B cell (primary cell): ENCODE results near the gene SEMA3A. TPM values are rescaled to one million over a fixed set of nuclear protein-coding genes. Genes with fewer than 3 reads are reported as not detected.

ENCODE experiments used
- ATAC-seq: fragments of 200-7000 bp; cut with Tn5 transposase; one replicate; pipeline ENCODE4 v1.10.0; 2021; ENCODE audit warnings: low read depth, mild to moderate bottlenecking, moderate number of reproducible peaks, moderate library complexity
- CTCF ChIA-PET: fragments of 350-600 bp; sonication (Branson Sonifier 250); formaldehyde crosslinking; loops from one replicate; lab custom pipeline; 2021; ENCODE audit warnings: antibody characterized with exemption, inconsistent platforms; lab: Charles Lee
- POLR2A ChIA-PET: fragments of 350-600 bp; sonication (Branson Sonifier 250); formaldehyde crosslinking; loops from one replicate; lab custom pipeline; 2021; ENCODE audit warnings: antibody characterized with exemption; lab: Charles Lee
- DNase-seq: peaks from one replicate; pipeline ENCODE4 v3.0.0; 2013
- H2AFZ ChIP-seq: 2 replicates; pipeline ENCODE4 v1.6.1; 2012; ENCODE audit warnings: mild to moderate bottlenecking, low read depth, low read length; ENCODE audit not compliant: insufficient read depth, poor library complexity, severe bottlenecking
- H3K27ac ChIP-seq, 2 donors: 1 replicate in 1 of 2; 2 replicates in 1 of 2; pipeline ENCODE4 v1.5.1; 2012 to 2013; ENCODE audit warnings: low read length in 2 of 2, mild to moderate bottlenecking in 2 of 2, moderate library complexity in 1 of 2
- H3K27me3 ChIP-seq, 4 experiments: fragments of 200-600 bp in 1 of 4; sonication (generic) in 1 of 4; replicated peaks in 1 of 4; 1 replicate in 2 of 4; 2 replicates in 2 of 4; pipeline versions ENCODE4 v1.6.1 to v1.7.0; 2013 to 2016; ENCODE audit warnings: low read length in 3 of 4, mild to moderate bottlenecking in 2 of 4, mixed read lengths in 1 of 4, moderate library complexity in 1 of 4; ENCODE audit not compliant: insufficient read depth in 4 of 4, control insufficient read depth in 3 of 4; ENCODE audit errors: control extremely low read depth in 1 of 4
- H3K36me3 ChIP-seq, 2 experiments: replicated peaks in 1 of 2; 1 replicate in 1 of 2; 2 replicates in 1 of 2; pipeline versions ENCODE4 v1.6.1 to v1.7.1; 2013; ENCODE audit warnings: low read length in 1 of 2; ENCODE audit not compliant: insufficient read depth in 2 of 2, control insufficient read depth in 1 of 2; ENCODE audit errors: control extremely low read depth in 1 of 2, extremely low read depth in 1 of 2
- H3K4me1 ChIP-seq, 2 donors: fragments of 200-600 bp in 1 of 2; sonication (generic) in 1 of 2; 1 replicate in 1 of 2; 2 replicates in 1 of 2; pipeline versions ENCODE4 v1.5.1 to v1.6.1; 2013 to 2017; ENCODE audit warnings: low read length in 2 of 2; ENCODE audit not compliant: control insufficient read depth in 2 of 2, insufficient read depth in 2 of 2
- H3K4me2 ChIP-seq: replicated peaks from 2 replicates; pipeline ENCODE3; 2012; ENCODE audit warnings: mild to moderate bottlenecking, low read depth, low read length; ENCODE audit not compliant: poor library complexity, severe bottlenecking
- H3K4me3 ChIP-seq, 5 experiments: fragments of 200-600 bp in 1 of 5; sonication (generic) in 1 of 5; 1 replicate in 3 of 5; 2 replicates in 2 of 5; pipeline versions ENCODE4 v1.5.1 to v1.7.0; 2011 to 2016; ENCODE audit warnings: low read length in 4 of 5, mild to moderate bottlenecking in 4 of 5, low read depth in 2 of 5, control low read depth in 1 of 5, moderate library complexity in 1 of 5; ENCODE audit not compliant: insufficient read depth in 1 of 5; ENCODE audit errors: control extremely low read depth in 1 of 5, extremely low read depth in 1 of 5
- H3K79me2 ChIP-seq: fragments of 200-600 bp; sonication (generic); one replicate; pipeline ENCODE4 v1.6.0; 2016; ENCODE audit warnings: low read length; ENCODE audit not compliant: control insufficient read depth, insufficient read depth
- H3K9ac ChIP-seq: fragments of 200-600 bp; sonication (generic); 2 replicates; pipeline ENCODE4 v1.6.1; 2017; ENCODE audit warnings: mild to moderate bottlenecking, low read length, moderate library complexity
- H3K9me3 ChIP-seq, 3 donors: one replicate each; pipeline versions ENCODE4 v1.6.1 to v1.7.1; 2013; ENCODE audit warnings: low read length in 2 of 3; ENCODE audit not compliant: control insufficient read depth in 2 of 3, insufficient read depth in 1 of 3; ENCODE audit errors: control extremely low read depth in 1 of 3
- H4K20me1 ChIP-seq: 2 replicates; pipeline ENCODE4 v1.6.0; 2012; ENCODE audit warnings: mild to moderate bottlenecking, low read length; ENCODE audit not compliant: insufficient read depth, control insufficient read depth, poor library complexity, severe bottlenecking
- H3K27ac Mint-ChIP-seq: one replicate; pipeline ENCODE4 v1.8.0; 2021; ENCODE audit warnings: mixed read lengths
- H3K27me3 Mint-ChIP-seq: one replicate; pipeline ENCODE4 v1.8.0; 2021; ENCODE audit warnings: mixed read lengths
- H3K4me1 Mint-ChIP-seq: one replicate; pipeline ENCODE4 v1.8.0; 2021; ENCODE audit warnings: mixed read lengths
- H3K4me3 Mint-ChIP-seq: one replicate; pipeline ENCODE4 v1.8.0; 2021; ENCODE audit warnings: mixed read lengths
- H3K9me3 Mint-ChIP-seq: one replicate; pipeline ENCODE4 v1.8.0; 2022; ENCODE audit warnings: mixed read lengths; ENCODE audit not compliant: insufficient read depth
- CTCF ChIP-seq: fragments of 200-600 bp; IDR thresholded peaks from one replicate; pipeline ENCODE4 v1.8.0; 2022; ENCODE audit warnings: antibody characterized with exemption, mild to moderate bottlenecking
- EZH2 ChIP-seq: IDR thresholded peaks from 2 replicates; pipeline ENCODE4 v1.6.1; 2012; ENCODE audit warnings: borderline replicate concordance, low read depth, mild to moderate bottlenecking, moderate library complexity, low read length; ENCODE audit not compliant: insufficient read depth, poor library complexity, severe bottlenecking
- WGBS: methylation state at CpG from one replicate; pipeline ENCODE4 v1.1.5; 2013; ENCODE audit warnings: missing lambda C conversion rate; ENCODE audit not compliant: insufficient coverage; 5-methylcytosine and 5-hydroxymethylcytosine counted together
- intact Hi-C: fragments of 100-400 bp; cut with micrococcal nuclease; formaldehyde crosslinking; loops from one replicate; pipeline ENCODE4 v1.10.0; 2022
- polyA plus RNA-seq: library from polyadenylated mRNA; depleted of rRNA; stranded (reverse); fragments of >200 nt; gene quantifications from 2 replicates; pipeline ENCODE4 v1.2.3, GENCODE V29; 2012
- total RNA-seq, 2 donors: library from RNA; stranded (reverse); fragments of 120-200 nt in 1 of 2; gene quantifications; 1 replicate in 1 of 2; 2 replicates in 1 of 2; pipeline versions ENCODE4 v1.2.3 to v1.2.4, GENCODE V29; 2013 to 2022

Gene SEMA3A
- total and polyA plus RNA-seq, 2 donors (not counting 1 experiment from before 2014, with no cell fraction given) = not detected

DNA sequence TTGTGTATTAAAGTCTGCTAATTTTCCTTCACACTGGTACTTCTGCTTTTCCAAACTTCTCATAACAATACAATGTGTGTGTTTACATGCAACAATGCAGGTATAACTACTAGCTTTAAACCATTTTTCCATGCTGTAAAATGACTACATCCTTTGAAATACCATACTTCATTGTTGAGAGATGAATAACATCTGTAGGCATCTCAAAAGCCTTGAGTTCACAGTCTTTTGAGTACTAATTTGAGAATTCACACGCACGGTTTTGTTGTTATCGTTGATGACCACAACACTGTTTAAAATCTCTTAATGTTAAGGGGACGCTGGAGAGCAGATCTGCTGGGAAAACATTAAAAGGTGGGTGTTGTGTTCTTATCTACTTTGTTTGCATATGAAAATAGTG lies 37.4 kb downstream of the SEMA3A start:
- H3K4me1 Mint-ChIP-seq = no peaks in the 10 kb centered on the region
- no peak overlapping the region for H3K4me3 Mint-ChIP-seq
- no peaks in the 10 kb centered on the region for H3K27me3 Mint-ChIP-seq
- Histone ChIP-seq H3K36me3 (no peaks in the 10 kb centered on the region), H3K9me3 (no peaks in the 10 kb centered on the region), H3K4me3 (no peak overlapping the region), H3K9ac (no peak overlapping the region), H4K20me1 (no peaks in the 10 kb centered on the region), H3K27me3 (no peaks in the 10 kb centered on the region), H3K4me1 (no peaks in the 10 kb centered on the region), H2AFZ (no peak overlapping the region), H3K27ac (no peak overlapping the region), H3K79me2 (no peaks in the 10 kb centered on the region), H3K4me2 (no peak overlapping the region)
- CTCF ChIA-PET = no interaction called here
- DNase-seq (no peak), ATAC-seq (no peak)
- TF ChIP-seq EZH2 (no peak), CTCF (no peak)
- no peak overlapping the region for H3K27ac Mint-ChIP-seq
- WGBS = 100% methylated on average over 4 of the region's 4 CpGs
- POLR2A ChIA-PET = no interaction called here
- H3K9me3 Mint-ChIP-seq = no peaks in the 10 kb centered on the region
- intact Hi-C loops = no loop called here

DNA sequence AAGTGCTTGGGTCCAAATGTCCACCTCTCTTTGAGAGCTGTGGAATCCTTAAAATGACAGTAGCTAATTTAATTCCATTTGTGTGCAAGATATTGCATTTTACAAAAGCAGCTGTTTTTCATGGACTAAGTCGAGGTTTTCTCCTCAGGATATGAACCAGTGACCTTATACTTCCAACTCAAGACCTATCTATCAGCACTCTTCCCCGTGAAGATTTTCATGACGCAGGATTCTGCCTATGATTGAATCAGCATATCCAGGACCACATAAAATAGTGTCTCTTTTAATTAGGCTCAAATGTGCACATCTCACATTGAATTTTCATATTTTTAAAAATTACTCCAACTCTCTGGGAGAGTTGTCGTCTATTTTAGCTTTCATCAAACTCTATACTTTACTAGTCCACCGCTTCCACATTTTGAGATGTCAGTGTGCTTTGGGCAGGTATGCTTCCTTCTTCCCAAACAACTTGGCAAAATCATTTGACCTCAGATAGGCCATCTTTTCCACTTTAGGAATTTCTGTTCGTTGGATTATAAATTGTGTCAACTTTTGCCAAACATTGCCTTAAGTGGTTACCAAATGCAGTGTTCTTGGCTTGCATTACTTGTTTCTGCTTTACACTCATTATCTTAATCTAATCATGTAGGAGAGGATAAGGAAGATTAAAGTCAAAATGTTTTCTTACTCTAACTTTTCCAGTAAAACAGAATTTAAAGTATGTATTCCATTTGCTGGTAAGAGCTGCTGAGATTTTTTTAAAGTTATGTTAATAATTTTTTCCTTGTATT lies 39.4 kb downstream of the SEMA3A start:
- H3K27ac ChIP-seq = no peak overlapping the region
- H3K4me1 Mint-ChIP-seq = no peaks in the 10 kb centered on the region
- ATAC-seq (no peak), DNase-seq (no peak)
- no peak overlapping the region for H3K4me3 ChIP-seq
- H3K79me2 ChIP-seq = no peaks in the 10 kb centered on the region
- H3K27me3 ChIP-seq = no peaks in the 10 kb centered on the region
- intact Hi-C loops = no loop called here
- 95% methylated on average over 2 of the region's 6 CpGs for WGBS
- TF ChIP-seq EZH2 (no peak), CTCF (no peak)
- no peak overlapping the region for H3K9ac ChIP-seq
- H3K9me3 Mint-ChIP-seq = no peaks in the 10 kb centered on the region
- H3K27ac Mint-ChIP-seq = no peak overlapping the region
- no peaks in the 10 kb centered on the region for H3K9me3 ChIP-seq
- ChIA-PET POLR2A (no interaction called here), CTCF (no interaction called here)
- no peak overlapping the region for H3K4me3 Mint-ChIP-seq
- H3K27me3 Mint-ChIP-seq = no peaks in the 10 kb centered on the region
- no peaks in the 10 kb centered on the region for H3K4me1 ChIP-seq
- no peak overlapping the region for H2AFZ ChIP-seq
- no peaks in the 10 kb centered on the region for H3K36me3 ChIP-seq
- no peak overlapping the region for H3K4me2 ChIP-seq
- H4K20me1 ChIP-seq = no peaks in the 10 kb centered on the region
